ENCODE results near the gene GCFC2.
"Not testable (repeated sequence)": the region's sequence is repeated elsewhere in the genome, so short reads cannot be mapped to it uniquely, and the experiment has no call there.

The GCFC2 gene

DNA sequence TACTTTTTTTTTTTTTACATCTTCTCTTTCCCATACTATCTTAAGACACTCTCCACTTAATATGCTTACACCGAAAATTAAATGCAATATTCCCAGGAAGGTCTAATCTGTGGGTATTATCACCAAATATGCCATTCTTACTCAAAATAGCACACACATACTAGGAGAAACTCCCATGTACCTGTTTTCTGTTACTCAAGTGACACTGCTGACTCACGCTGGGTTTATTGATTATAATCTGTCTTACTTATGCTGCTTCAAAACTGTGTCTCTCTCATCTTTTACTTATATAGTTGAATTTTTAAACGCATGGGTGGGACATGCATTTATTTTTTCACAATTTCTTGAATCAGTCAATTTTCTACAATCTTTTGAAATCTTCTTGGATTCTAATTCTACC is 34.3 kb downstream of the GCFC2 start:
- no peak for DNase-seq

DNA sequence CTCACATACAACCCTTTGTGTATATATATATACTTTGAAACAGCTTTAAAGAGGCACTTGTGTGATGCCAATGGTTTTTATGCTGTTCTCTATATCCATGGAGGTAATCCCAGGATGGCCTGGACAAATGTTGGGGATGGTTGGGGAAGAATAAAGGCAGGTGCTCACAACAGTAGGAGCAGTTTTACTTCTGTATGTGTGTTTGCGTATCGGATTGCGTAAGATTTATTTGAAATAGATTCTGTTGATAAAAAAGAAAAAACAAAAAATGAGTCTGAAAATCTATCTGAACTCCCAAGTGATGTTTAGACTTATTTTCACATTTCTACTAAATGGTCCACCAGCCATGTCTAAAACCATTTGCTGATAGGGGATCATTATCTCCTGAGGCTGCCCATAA is 34.8 kb downstream of the GCFC2 start:
- no peak for DNase-seq

DNA sequence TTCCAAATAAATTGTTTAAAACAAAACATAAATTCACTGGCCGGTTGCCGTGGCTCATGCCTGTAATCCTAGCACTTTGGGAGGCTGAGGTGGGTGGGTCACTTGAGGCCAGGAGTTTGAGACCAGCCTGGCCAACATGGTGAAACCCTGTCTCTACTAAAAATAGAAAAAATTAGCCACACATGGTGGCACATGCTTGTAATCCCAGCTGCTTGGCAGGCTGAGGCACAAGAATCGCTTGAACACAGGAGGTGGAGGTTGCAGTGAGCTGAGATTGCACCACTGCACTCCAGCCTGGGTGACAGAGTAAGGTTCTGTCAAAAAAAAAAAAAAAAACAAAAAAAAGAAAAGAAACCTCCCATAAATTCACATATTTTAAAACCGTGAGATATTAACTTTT is 35.3 kb downstream of the GCFC2 start:
- not testable (repeated sequence) for DNase-seq

DNA sequence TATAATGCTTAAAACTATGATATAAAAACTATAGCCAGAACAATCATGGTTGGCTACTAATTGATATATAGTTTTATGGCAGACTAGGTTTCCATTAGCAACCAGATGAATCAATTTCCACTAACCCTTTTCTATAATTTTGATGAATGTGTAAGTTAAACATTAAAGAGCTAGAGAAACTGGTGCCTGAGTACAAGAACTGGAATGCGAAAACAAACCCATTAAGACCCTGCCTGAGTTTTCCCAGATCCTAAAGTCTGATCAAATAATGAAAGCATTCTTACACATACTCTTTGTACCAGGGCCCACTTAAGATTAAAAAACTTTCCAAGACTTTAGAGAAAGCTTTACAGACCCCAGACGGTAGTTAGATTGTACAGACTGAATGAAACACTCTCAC is 42.8 kb downstream of the GCFC2 start:
- no peak for DNase-seq

DNA sequence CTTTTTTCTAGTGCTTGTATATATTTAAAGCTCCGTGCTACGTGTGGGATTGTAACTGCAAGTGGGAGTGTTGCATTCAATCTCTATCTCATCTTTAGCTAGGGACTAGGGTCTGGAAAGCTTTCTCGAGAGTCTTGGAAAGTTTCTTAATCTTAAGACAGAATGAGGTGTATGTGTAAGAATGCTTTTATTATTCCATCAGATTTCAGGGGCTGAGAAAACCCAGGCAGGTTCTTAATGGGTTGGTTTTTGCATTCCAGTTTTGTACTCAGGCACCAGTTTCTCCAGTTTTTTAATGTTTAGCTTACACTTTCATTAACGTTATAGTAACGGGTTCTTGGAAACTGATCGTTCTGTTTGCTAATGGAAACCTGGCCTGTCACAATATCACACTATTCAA is 43.8 kb downstream of the GCFC2 start:
- no peak for DNase-seq

DNA sequence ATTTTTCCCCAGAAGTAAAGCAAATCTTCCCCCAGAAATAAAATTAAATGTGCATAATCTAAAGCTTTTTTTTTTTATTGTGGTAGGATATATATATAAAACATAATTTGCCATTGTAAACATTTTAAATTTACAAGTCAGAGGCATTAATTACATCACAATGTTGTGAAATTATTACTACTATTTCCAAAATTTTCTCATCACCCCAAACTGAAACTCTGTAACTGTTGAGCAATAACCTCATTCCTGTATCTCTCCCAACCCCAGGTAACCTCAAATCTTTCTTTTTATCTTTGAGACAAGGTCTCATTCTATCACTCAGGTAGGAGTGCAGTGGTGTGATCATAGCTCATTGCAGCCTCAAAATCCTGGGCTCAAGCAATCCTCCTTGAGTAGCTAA is 52.9 kb downstream of the GCFC2 start:
- no peak for DNase-seq

DNA sequence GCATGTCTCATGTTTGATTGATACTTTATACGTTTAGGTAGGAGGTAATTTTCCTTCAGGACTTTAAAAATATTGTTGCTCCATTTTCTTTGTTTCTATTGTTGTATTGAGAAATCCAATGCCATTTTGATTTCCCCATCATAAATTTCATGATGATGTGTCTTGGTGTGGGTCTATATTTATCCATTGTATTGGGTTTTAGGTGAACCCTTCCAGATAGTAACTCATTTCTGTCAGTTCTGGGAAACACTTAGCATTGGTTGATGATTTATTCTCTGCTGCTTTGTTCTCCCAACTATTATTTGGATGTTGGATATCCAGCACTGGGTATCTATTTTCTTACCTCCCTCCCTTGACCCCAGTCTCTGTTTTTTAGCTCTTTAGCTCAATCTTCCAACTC is 54.2 kb downstream of the GCFC2 start:
- no peak for DNase-seq

DNA sequence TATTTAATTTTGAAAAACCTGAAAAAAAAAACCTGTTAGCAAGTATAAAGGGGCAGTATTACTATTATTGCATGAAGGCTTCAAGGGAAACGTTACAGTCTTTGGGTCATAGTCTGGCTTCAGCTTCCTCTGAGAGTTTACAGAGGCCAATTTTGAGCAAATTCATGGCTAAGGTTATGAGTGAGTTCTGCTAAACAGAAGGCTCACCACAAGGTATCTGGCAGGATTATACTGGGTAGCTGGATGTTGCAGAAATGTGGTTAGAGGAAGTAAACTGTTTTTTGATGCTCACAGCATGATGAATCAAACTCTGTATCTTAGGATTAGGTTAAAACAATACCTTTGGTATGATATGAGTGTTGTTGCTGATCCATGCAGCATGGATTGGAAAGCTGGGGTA is 54.9 kb downstream of the GCFC2 start:
- DNase-seq: no peak

DNA sequence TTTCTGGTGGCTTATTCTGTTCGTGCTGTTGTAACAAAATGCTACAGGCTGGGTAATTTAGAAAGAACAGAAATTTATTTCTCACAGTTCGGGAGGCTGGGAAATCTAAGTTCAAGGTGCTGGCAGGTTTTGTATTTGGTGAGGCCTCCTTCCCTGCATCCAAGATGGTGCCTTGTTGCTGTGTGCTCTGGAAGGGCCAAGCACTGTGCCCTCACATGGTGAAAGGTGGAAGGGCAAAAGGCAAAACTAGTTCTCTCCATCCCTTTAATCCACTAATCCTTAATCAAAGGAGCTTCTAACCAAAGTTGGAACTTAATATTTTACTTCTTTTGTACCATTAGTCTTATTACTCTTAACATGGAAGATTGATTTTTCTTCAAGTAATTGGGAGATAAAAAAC is 56.7 kb downstream of the GCFC2 start:
- no peak for DNase-seq

DNA sequence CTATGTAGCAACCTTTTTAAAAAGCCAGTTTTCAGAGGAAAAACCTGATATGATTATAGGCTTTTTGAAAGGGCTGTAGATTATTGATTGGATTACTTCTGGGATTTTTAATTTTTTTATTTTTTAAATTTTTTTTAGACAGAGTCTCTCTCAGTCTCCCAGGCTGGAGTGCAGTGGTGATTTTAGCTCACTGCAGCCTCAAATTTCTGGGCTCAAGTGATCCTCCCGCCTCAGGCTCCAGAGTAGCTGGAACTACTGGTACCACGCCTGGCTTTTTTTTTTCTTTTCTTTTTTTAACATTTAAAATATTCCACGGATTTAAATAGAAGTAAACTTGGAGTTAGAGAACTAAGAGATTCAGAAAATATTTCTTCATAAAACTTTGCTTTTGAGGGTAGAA is 62.9 kb downstream of the GCFC2 start:
- DNase-seq: no peak

DNA sequence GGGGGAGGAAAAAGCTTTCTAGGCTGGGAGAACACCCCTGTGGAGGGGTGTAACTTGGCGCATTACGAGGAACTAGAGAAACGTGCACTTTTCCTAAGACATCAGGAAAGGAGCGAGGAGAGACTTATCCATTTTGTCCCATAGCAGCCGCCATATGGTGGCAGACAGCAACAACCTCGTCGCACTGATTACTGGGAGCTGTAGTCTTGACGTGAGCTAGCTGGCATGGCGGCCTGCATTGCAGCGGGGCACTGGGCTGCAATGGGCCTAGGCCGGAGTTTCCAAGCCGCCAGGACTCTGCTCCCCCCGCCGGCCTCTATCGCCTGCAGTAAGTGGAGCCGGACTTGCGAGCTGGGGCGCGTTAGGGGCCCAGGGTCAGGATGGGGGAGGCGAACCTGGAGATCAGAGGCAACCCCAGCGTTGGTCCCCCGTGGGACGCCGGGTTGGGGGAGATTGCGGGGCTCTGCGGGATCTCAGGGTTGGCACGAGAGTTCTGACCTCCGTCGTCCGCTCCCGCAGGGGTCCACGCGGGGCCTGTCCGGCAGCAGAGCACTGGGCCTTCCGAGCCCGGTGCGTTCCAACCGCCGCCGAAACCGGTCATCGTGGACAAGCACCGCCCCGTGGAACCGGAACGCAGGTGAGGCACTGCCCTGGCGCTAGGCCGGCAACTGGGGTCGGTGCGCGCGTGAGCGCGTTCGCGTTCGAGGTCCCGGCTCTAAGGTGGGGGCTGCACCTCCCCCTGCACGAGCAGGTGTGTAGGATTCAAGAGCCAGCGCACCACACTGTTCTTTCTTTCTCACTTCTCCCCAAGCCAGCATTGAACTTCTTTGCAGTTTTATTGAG is 63.9 kb downstream of the GCFC2 start, which contains the start of gene MRPL19:
MRPL19 (plus strand) TSS at position 201 of the 843 bp plus-strand sequence; CDS start at position 226, 25 bp downstream.
- peak; percentile 88 to 95 for DNase-seq

DNA sequence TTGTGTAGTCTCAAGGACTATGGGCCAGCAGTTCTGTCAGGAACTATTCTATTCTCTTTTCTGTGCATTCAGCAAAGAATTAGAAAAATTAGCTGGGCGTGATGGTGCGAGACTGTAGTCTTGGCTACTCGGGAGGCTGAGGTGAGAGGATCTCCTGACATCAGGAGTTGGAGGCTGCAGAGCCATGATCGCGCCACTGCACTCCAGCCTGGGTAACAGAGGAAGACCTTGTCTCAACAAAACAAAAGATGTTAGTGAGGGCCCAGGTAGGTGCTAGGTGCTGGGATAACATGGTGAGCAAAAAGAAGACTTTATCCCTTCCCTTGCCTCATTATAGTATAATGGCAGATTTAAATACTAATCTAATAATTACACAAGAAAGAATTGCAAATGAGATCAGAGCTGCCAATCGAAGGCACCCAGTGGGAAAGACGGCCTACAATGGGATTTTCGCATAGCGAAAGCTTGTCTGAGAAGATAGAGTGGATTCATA is 64.6 kb downstream of the GCFC2 start:
- DNase-seq: no peak

DNA sequence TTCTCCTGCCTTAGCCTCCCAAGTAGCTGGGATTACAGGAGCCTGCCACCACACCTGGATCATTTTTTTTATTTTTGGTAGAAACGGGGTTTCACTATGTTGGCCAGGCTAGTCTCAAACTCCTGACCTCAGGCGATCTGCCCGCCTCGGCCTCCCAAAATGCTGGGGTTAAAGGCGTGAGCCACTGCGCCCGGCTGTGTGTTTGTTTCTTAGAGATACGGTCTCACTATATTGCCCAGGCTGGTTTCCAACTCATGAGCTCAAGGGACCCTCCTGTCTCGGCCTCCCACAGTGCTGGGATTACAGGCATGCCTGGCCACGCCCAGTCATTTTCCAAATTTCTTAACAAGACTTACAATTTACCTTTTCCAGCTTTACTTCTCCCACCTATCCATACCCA is 65.1 kb downstream of the GCFC2 start:
- no peak for DNase-seq

DNA sequence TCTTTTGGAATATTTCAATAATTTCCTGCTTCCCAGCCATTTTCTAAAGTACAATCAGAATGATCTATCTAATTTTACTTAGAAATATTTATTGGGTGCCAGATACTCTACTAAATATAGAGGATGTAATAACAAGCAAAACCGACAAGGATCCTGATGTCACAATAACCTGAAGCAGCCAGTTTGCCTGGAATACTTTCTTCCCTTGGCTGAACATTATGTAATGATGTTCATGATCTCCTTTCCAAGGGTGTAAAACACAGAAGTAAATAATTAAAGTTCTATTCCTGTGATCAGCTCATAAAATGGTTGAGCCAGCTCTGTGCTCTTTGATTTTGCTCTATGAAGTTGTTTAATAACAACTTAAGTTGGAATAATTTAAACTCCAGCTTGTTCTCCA is 66.7 kb downstream of the GCFC2 start:
- no peak for DNase-seq

DNA sequence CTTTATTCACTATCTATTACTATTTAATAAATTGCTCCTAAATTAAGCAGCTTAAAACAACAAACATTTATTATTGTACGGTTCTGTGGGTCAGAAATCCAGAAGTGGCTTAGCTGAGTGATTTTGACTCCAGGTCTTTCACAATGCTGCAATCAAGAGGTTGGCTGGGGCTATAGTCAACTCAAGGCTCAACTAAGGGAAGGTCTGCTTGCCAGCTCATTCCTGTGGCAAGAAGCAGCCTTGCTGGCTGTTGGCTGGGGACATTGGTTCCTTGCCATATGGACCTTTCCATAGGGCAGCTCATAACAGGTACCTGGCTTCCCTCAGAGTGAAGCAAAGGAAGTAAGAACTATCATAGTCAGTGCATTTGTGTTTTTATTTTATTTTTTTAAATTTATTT is 69.1 kb downstream of the GCFC2 start:
- no peak for DNase-seq

DNA sequence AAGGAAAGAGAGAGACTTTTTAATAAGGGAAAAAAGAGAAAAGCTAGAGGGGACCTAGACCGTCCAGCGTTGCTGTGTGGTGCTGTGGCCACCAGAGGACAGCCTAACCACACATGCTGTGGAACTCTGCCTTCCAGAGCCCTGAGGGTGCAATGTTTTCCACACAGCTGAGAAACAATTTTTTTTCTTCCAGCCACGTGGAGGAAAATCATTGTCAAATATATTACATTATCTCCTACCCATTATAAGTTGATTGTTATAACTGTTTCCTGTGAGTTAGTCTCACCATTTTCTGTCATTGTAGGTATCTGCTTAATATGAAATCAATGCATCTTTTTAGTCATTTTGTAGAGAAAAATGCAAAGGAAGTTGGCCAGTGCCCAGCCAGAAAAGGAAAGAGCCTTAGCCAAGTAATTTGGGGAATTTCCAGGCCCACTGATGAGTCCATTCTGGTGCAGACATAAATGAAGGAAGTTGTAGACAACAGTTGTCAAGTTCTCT is 70.0 kb downstream of the GCFC2 start:
- DNase-seq: peak; percentile 45 to 65

DNA sequence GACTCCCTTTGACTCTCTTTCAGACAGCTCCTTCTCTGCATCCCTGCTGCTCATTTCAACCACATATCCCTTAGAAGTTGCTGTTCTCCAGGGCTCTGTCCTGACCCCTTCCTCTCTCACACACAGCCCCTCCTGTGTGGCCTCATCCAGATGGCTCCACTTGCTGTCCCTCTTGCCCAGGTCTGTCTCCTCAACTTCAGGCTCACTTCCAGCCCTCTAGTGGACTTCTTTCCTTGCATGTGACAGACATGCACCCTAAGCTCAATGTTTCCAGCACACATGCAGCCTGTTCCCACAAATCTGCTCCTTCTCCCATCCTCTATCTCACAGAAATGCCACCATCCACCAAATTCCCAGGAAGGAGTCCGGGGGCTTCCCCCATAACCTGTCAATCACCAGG is 73.1 kb downstream of the GCFC2 start:
- DNase-seq: no peak

DNA sequence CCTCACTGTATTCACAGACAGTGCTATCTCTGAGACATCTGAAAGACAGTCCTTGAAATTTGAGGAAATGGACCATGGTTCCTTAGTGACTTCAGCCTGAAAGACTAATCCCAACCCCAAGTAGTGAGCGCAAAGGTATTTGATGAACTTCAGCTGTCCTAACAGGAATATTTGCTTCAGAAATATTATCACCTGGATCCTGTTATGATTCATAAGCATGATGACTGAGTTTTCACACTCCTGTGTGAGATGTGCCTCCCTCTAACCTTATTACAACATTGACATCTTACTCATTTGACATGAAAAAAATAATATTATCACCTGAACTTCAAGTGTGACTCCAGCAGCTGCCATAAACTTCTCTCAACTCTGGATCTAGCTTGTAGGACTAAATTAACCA is 75.8 kb downstream of the GCFC2 start:
- no peak for DNase-seq

DNA sequence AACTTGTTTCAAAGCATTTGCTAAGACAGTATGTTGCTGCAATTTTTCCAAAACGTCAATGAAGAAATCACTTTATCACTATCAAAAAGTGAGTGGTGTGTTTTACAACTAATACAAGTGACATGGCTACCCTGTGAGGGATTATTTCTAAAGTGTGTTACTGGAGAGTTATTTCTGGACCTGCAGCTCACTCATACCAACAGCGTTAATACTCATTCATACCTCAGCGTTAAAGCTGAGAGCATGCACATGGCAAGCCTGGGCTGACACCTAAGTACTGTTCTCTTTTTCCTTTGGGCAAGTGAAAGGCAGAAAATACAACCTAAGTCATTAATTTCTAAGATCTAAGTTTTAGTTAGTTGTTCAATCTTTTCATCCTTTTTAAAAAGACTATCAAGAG is 77.1 kb downstream of the GCFC2 start:
- no peak for DNase-seq

DNA sequence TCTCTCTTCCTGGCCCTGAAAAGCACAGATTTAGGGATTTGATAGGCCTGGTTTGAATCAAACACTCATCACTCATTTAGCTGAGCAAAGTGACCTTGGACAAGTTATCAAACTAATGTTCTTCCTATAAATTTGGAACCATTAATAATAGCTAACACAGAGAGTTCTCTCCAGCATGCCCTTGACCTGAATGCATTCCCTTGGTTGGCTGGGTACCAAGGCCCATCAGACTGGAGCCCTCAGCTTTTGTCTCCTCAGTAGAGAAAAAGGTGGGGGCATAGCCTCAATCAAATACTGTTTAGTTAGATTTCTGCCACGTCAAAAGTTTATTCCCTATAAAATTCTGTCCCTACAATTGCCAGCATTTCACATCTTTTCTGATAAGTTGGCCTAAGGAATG is 77.9 kb downstream of the GCFC2 start:
- DNase-seq: no peak

DNA sequence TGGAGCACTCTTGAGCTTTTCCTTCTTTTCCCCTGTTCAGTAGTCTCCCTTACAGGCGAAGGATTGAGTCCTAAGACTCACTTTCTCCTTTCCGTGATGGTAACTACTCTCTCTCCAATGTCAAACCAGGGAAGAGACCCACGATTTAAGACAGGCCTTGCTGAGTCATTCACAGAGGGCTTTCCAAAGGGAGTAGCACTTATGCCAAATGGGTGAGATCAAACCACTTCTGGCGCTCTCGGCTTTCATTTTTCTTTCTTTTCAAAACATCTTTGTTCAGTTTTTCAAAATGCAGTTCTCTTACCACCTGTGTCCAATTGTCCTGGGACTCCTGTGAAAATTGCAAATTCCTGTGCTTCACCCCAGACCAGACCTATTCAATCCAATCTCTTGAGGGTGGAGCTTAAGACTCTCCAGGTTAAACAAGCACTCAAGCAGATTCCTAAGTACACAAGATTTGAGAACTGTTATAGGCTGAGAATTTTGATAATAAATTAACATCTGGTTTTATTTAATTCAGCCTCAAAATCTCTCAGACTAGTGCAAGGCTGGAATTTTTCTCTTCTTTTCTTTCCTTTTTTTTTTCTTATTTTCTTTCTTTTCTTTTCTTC is 78.5 kb downstream of the GCFC2 start:
- DNase-seq: no peak

DNA sequence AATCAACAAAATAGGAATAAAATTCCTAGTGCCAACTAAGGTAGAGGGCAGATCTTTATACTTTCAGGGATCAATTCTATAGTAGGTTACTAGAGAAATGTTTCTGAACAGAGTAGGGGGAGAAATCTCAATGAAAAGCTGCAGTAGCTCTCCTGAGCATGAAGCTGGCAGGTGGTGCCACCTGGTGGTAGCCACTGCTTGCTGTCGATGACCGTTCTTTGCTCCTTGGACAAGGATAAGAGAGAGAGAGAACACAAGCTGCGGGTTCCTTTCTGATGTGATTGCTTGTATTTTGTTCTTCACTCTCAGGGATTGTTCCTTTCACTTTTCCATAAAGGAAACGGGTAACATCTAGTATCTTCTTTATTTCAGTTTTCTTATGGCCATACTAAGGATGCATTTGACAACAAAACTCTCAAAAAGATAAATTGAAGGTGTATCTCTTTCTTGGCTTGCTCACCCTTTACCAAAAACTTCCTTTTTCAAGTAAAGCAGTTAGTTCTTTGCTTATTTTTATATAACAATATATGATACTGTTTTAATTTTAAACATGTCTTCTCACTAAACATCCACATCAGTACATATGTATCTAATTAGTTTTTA is 82.7 kb downstream of the GCFC2 start:
- DNase-seq: peak; percentile 72 to 80

DNA sequence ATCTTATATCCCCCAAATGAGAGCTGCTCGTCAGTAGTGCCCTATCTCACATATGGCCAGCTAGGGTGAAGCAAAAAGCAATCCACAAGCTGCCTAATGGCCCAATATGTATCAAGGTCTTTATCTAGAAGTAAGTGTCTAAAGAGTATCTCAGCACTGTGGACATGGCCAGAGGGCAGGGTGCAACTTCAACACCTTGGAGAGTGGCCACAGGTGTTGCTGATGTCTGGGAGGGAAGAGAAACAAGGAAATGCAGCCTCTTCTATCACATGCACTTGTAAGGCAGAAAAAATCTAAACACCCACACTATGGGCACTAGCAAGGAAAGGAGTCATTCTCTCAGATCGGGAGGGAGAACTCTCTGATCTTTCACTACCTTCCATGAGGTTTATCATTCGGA is 87.8 kb downstream of the GCFC2 start:
- DNase-seq: no peak

DNA sequence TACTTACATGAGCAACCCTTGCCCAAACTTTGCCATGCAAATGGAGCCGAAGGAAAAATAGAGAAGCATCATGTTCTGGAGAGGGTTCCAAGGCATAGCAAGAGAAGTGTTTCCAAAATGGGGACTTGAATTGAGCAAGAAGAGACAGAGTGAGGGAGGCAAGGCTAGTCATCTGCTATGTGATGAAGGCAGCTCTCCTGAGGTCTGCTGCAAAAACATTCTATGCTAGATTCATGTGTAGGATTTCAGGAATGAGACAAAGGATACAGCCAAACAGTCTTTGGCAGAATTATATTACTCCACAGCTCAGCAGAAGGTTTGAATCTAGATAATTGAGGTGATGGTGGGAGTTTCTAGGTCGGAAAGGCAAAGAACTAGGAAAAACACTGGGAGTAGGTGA is 88.2 kb downstream of the GCFC2 start:
- no peak for DNase-seq

Measured in NCI-H2081 (cell line).